Measurements from ENCODE around the gene PHC3. TPM values are rescaled to one million over a fixed set of nuclear protein-coding genes. Genes with fewer than 3 reads are reported as not detected.

Gene PHC3
- total RNA-seq, 1 experiment from 2014 or later = 19.8 TPM

GRCh38 chr3:170044271-170044670, 137.3 kb downstream of the PHC3 start:
- DNase-seq (ENCODE audit: low spot score) = no peak

- DNase-seq (ENCODE audit: low spot score) = no peak
Observed at GRCh38 chr3:170043506-170043905, 138.0 kb downstream of the PHC3 start.

- DNase-seq (ENCODE audit: low spot score) = no peak
Observed at GRCh38 chr3:170040418-170040817, 141.1 kb downstream of the PHC3 start.

GRCh38 chr3:170038434-170039110, 143.0 kb downstream of the PHC3 start:
- DNase-seq (ENCODE audit: low spot score) = no peak

Other genes starting within 250 kb of the PHC3 start
- 34.8 and 37.2 TPM in 2 replicates for gene SEC62, start 214.9 kb downstream of the PHC3 start, total RNA-seq (2014; rRNA removed; shearing (Covaris generic))
- gene GPR160, start 143.7 kb downstream of the PHC3 start, total RNA-seq (2014; rRNA removed; shearing (Covaris generic)) = 1.9 and 2.7 TPM in 2 replicates
- gene PRKCI, start 40.7 kb upstream of the PHC3 start, total RNA-seq (2014; rRNA removed; shearing (Covaris generic)) = 56.5 and 65.4 TPM in 2 replicates
- gene SKIL, start 176.0 kb upstream of the PHC3 start, total RNA-seq (2014; rRNA removed; shearing (Covaris generic)) = 51.3 and 56.8 TPM in 2 replicates
- gene CLDN11, start 237.1 kb upstream of the PHC3 start, total RNA-seq (2014; rRNA removed; shearing (Covaris generic)) = not detected in 2 replicates

Data from A172 (cell line).